PC-9 (cell line): Measurements from ENCODE around the gene ARL3. TPM values are rescaled to one million over a fixed set of nuclear protein-coding genes. Genes with fewer than 3 reads are reported as not detected.

Experiments used
- BruUV-seq: library from RNA; stranded (reverse); fragments of 400-500 nt; replicated peaks from 2 replicates; lab custom pipeline; 2021; lab: Mats Ljungman, UMichigan
- CTCF ChIA-PET: fragments of 300-600 bp; sonication (Branson Sonifier 250); formaldehyde crosslinking; loops from one replicate; lab custom pipeline; 2022; ENCODE audit warnings: antibody characterized with exemption; lab: Charles Lee
- POLR2A ChIA-PET: fragments of 300-600 bp; sonication (Branson Sonifier 250); formaldehyde crosslinking; loops from one replicate; lab custom pipeline; 2022; ENCODE audit warnings: antibody characterized with exemption; ENCODE audit not compliant: unreplicated experiment; lab: Charles Lee
- DNase-seq, 2 experiments: peaks; one replicate each; pipeline versions ENCODE4 v3.0.0 to v3.0.0-alpha.2; 2015 to 2022; ENCODE audit warnings: mixed read lengths in 1 of 2
- H2AFZ ChIP-seq: fragments of 200-600 bp; sonication (generic); 2 replicates; pipeline ENCODE4 v1.8.1; 2017; ENCODE audit warnings: antibody characterized with exemption
- H3F3A ChIP-seq: fragments of 200-600 bp; sonication (generic); 2 replicates; pipeline ENCODE4 v1.8.1; 2017; ENCODE audit warnings: antibody characterized with exemption, mild to moderate bottlenecking, low read depth; ENCODE audit not compliant: insufficient read depth
- H3K27ac ChIP-seq: fragments of 200-600 bp; sonication (generic); 2 replicates; pipeline ENCODE4 v1.6.1; 2016; ENCODE audit warnings: mixed run types
- H3K27me3 ChIP-seq: fragments of 200-600 bp; sonication (generic); 2 replicates; pipeline ENCODE4 v1.6.1; 2016; ENCODE audit warnings: low read depth, mixed run types; ENCODE audit not compliant: insufficient read depth
- H3K36me3 ChIP-seq: fragments of 200-600 bp; sonication (generic); 2 replicates; pipeline ENCODE4 v1.6.1; 2016; ENCODE audit warnings: low read depth, mixed run types
- H3K4me1 ChIP-seq: fragments of 200-600 bp; sonication (generic); replicated peaks from 2 replicates; pipeline ENCODE4 v1.6.1; 2016; ENCODE audit warnings: mixed run types; ENCODE audit not compliant: insufficient read depth
- H3K4me2 ChIP-seq: fragments of 200-600 bp; sonication (generic); 2 replicates; pipeline ENCODE4 v1.6.1; 2017; ENCODE audit warnings: mixed run types
- H3K4me3 ChIP-seq: fragments of 200-600 bp; sonication (generic); 2 replicates; pipeline ENCODE4 v1.6.1; 2016; ENCODE audit warnings: mixed run types
- H3K79me2 ChIP-seq: fragments of 200-600 bp; sonication (generic); 2 replicates; pipeline ENCODE4 v1.6.1; 2017; ENCODE audit warnings: low read depth, mixed run types
- H3K9me2 ChIP-seq: fragments of 200-600 bp; sonication (generic); 2 replicates; pipeline ENCODE4 v1.8.1; 2017; ENCODE audit warnings: mild to moderate bottlenecking; ENCODE audit not compliant: insufficient read depth
- H3K9me3 ChIP-seq: fragments of 200-600 bp; sonication (generic); 2 replicates; pipeline ENCODE4 v1.8.1; 2016; ENCODE audit warnings: low read depth; ENCODE audit not compliant: insufficient read depth
- H4K20me1 ChIP-seq: fragments of 200-600 bp; sonication (generic); 2 replicates; pipeline ENCODE4 v1.8.1; 2017; ENCODE audit not compliant: insufficient read depth
- CTCF ChIP-seq: fragments of 200-600 bp; sonication (generic); conservative IDR thresholded peaks from 2 replicates; pipeline ENCODE4 v1.6.1; 2017; ENCODE audit warnings: mixed run types, antibody characterized with exemption, mild to moderate bottlenecking, moderate library complexity
- EZH2 ChIP-seq: fragments of 200-600 bp; sonication (generic); IDR thresholded peaks from 2 replicates; pipeline ENCODE4 v1.8.0; 2017; ENCODE audit warnings: antibody characterized with exemption, low read depth
- intact Hi-C: fragments of 100-400 bp; cut with micrococcal nuclease; formaldehyde crosslinking; loops from one replicate; pipeline ENCODE4 v1.10.0; 2022; ENCODE audit not compliant: unreplicated experiment
- total RNA-seq: library from RNA; stranded (reverse); gene quantifications from 2 replicates; pipeline ENCODE4 v1.2.3, GENCODE V29; 2021

ARL3 gene
- total RNA-seq, 1 experiment from 2014 or later: 9.7 TPM

DNA sequence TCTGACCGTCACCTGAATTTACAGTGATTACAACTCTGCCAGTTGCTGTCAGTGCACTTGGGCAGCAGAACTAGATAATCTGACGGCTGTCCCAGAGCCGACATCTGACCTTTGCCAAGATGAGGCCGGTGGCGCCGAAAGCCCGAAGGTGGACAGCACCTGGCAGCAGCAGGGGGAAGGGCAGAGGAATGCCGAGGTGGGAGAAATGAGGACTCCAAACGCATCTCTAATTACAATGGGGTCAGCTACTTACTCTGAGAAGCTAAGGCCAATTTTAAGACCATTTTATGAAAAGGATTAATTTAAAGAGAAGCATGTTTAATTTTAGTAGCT is 36.2 kb downstream of the ARL3 start:
- BruUV-seq: no TSS peak
- ChIA-PET CTCF (interaction anchor here (0.6 kb wide), 1 partner anchor 124 kb away, joined by 7 read pairs; no protein-coding TSS in a partner anchor), POLR2A (no interaction called here)
- TF ChIP-seq CTCF (no peak), EZH2 (no peak)
- intact Hi-C loops: loop anchor here (5.0 kb wide), 1 partner anchor 49 kb away; no protein-coding TSS in a partner anchor
- no peaks in the 10 kb centered on the region for H3K36me3 ChIP-seq
- H3K4me3 ChIP-seq: no peak overlapping the region
- H3K4me1 ChIP-seq: no peaks in the 10 kb centered on the region
- H3K9me2 ChIP-seq: no peaks in the 10 kb centered on the region
- H3K4me2 ChIP-seq: no peak overlapping the region
- H3K27ac ChIP-seq: no peak overlapping the region
- H3F3A ChIP-seq: no peaks in the 10 kb centered on the region
- no peak for DNase-seq
- H3K9me3 ChIP-seq: no peaks in the 10 kb centered on the region
- H4K20me1 ChIP-seq: no peaks in the 10 kb centered on the region
- H3K79me2 ChIP-seq: no peaks in the 10 kb centered on the region
- no peak overlapping the region for H2AFZ ChIP-seq
- H3K27me3 ChIP-seq: no peaks in the 10 kb centered on the region

DNA sequence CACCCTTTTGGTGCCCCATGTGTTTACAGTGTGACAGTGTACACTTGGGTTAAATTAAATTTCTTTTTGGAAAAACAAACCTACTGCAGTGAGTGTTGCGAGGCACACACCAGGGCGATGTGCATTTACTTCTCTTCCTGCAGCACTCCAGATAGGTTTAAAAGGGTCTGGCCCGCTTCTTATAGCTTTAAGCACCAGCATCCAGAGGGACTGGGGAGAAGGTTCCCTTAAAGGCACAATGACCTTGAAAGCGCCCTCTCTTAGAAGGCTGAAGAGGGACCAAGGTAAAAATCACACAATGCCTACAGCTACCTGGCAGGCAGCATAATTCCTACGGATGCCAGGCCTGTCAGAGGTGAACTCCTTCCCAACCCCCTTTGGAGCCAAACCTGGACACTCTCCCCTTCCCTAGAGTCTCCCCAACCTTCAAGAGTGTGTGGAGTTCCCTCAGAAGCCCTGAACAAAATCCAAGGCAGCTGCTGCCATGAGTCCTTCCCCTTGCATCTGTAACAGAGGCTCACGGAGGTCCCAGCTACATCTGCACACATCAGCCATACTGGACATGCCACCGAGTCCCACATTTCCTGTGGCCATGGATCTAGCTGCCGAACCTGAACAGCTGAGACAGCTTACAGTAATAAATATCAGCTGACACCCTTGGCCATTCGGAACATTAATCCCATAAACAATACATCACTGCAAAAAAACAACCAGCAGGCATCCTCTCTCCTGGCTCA is 36.7 kb downstream of the ARL3 start:
- no peaks in the 10 kb centered on the region for H3K27me3 ChIP-seq
- no peaks in the 10 kb centered on the region for H3K4me1 ChIP-seq
- H3K79me2 ChIP-seq: no peaks in the 10 kb centered on the region
- H3K27ac ChIP-seq: no peak overlapping the region
- no peaks in the 10 kb centered on the region for H4K20me1 ChIP-seq
- H3K4me3 ChIP-seq: no peak overlapping the region
- ChIA-PET CTCF (interaction anchor here (0.6 kb wide), 2 partner anchors 18 to 123 kb away, joined by 5 to 7 read pairs; no protein-coding TSS in a partner anchor), POLR2A (no interaction called here)
- no peaks in the 10 kb centered on the region for H3K9me2 ChIP-seq
- H3F3A ChIP-seq: no peaks in the 10 kb centered on the region
- H3K4me2 ChIP-seq: no peak overlapping the region
- intact Hi-C loops: loop anchor here (5.0 kb wide), 1 partner anchor 50 kb away; no protein-coding TSS in a partner anchor
- no TSS peak for BruUV-seq
- TF ChIP-seq EZH2: no peak
- no peaks in the 10 kb centered on the region for H3K9me3 ChIP-seq
- no peaks in the 10 kb centered on the region for H3K36me3 ChIP-seq
- no peak overlapping the region for H2AFZ ChIP-seq
- DNase-seq: no peak

DNA sequence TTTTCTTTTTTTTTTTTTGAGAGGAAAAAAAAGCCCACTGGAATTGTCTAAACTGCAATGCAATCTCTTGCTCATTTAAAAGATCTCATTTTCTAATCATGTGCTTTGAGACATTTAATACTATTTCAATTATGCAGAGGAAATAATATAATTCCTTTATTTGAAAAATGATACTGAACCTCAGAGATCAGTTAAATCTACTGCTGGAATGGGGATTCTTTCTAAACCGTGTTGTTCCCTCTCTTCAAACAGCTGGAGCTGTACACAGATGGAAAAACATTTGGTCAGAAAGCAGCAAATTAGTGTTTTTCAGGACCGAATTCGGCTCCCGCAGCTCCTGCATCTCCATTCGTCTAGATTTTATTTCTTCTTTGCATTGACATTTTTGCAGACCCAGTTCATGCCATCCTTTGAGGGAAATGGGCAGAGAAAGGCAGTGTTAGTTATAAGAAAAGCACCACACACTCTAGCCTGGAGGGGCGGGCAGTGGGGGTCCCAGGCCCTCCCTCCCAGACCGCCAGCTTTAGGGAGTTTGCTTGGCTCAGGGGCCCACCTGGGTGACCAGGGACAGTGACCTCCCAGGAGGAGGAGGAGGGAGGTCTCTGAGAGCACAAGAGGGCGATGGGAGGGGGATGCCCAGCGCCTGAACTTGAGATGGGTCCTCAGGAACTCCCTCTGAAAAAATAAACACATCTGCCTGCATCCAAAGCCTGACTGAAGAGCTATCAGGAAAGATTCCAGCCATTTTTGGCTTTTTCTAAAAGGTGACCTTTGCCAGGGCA is 37.5 kb downstream of the ARL3 start:
- H2AFZ ChIP-seq: no peak overlapping the region
- H3K4me2 ChIP-seq: no peak overlapping the region
- intact Hi-C loops: loop anchor here (5.0 kb wide), 1 partner anchor 51 kb away; no protein-coding TSS in a partner anchor
- no peak for DNase-seq
- no peaks in the 10 kb centered on the region for H3K4me1 ChIP-seq
- no peaks in the 10 kb centered on the region for H3K27me3 ChIP-seq
- CTCF ChIA-PET: interaction anchor here (0.6 kb wide), 1 partner anchor 19 kb away, joined by 5 read pairs; no protein-coding TSS in a partner anchor
- H3K79me2 ChIP-seq: no peaks in the 10 kb centered on the region
- no peaks in the 10 kb centered on the region for H3K9me2 ChIP-seq
- no peaks in the 10 kb centered on the region for H3K36me3 ChIP-seq
- no peak overlapping the region for H3K4me3 ChIP-seq
- TF ChIP-seq EZH2: no peak
- no peak overlapping the region for H3K27ac ChIP-seq
- POLR2A ChIA-PET: interaction anchor here (0.6 to 0.8 kb wide), 2 partner anchors 37 to 373 kb away, joined by 5 to 27 read pairs; no protein-coding TSS in a partner anchor
- no peaks in the 10 kb centered on the region for H4K20me1 ChIP-seq
- no peaks in the 10 kb centered on the region for H3F3A ChIP-seq
- no TSS peak for BruUV-seq
- no peaks in the 10 kb centered on the region for H3K9me3 ChIP-seq
